HFFc6 (cell line): ENCODE results near the gene SLC8A2. TPM values are rescaled to one million over a fixed set of nuclear protein-coding genes. Genes with fewer than 3 reads are reported as not detected.

Experiments used
- DNase-seq: peaks from one replicate; pipeline ENCODE4 v3.0.0-alpha.2; 2018
- H3K27ac Mint-ChIP-seq: 2 replicates; pipeline ENCODE4 v1.8.0; 2020; ENCODE audit warnings: mild to moderate bottlenecking, mixed read lengths
- H3K27me3 Mint-ChIP-seq: 2 replicates; pipeline ENCODE4 v1.8.0; 2021; ENCODE audit warnings: mild to moderate bottlenecking, moderate library complexity, mixed read lengths; ENCODE audit not compliant: insufficient read depth
- H3K36me3 Mint-ChIP-seq: 2 replicates; pipeline ENCODE4 v1.8.0; 2021; ENCODE audit warnings: low read depth, mixed read lengths
- H3K4me1 Mint-ChIP-seq: 2 replicates; pipeline ENCODE4 v1.8.0; 2020; ENCODE audit warnings: low read depth, mixed read lengths
- H3K4me3 Mint-ChIP-seq: 2 replicates; pipeline ENCODE4 v1.8.0; 2020; ENCODE audit warnings: mild to moderate bottlenecking, moderate library complexity, mixed read lengths
- H3K9me3 Mint-ChIP-seq: 2 replicates; pipeline ENCODE4 v1.8.0; 2020; ENCODE audit warnings: mild to moderate bottlenecking, mixed read lengths
- CTCF ChIP-seq: fragments of 200-600 bp; sonication (generic); IDR thresholded peaks from 2 replicates; pipeline ENCODE4 v1.5.0; 2021; ENCODE audit warnings: antibody characterized with exemption, mild to moderate bottlenecking
- total RNA-seq, 6 experiments: library from RNA; stranded (reverse); fragmentation: NEBNext Ultra II Directional; extraction: Animal tissue kit (Norgen Biotek cat#: 25700); gene quantifications; 2 replicates in 1 of 6; 3 replicates in 5 of 6; pipeline ENCODE4 v1.2.3, GENCODE V29; 2021

SLC8A2 gene
- total RNA-seq, 6 experiments from 2014 or later = not detected

- H3K4me1 Mint-ChIP-seq = peaks cover 42% of the 10 kb centered on the region
- peaks cover 13% of the 10 kb centered on the region for H3K27me3 Mint-ChIP-seq
Measured at GRCh38 chr19:47514869-47515588, 43.3 kb upstream of the SLC8A2 start, which contains the start of gene NAPA. NAPA (minus strand) TSS chr19:47515063; CDS start chr19:47514940, 123 bp downstream.

GRCh38 chr19:47514151-47514868 is 42.6 kb upstream of the SLC8A2 start:
- Mint-ChIP-seq H3K4me1 (peaks cover 42% of the 10 kb centered on the region), H3K27me3 (peaks cover 10% of the 10 kb centered on the region), H3K36me3 (peaks cover 9% of the 10 kb centered on the region), H3K27ac (peak overlapping the region; percentile 99), H3K9me3 (no peaks in the 10 kb centered on the region), H3K4me3 (peak overlapping the region; percentile 99)
- TF ChIP-seq CTCF = no peak
- DNase-seq = no peak

More at GRCh38 chr19:47514869-47515588, 43.3 kb upstream of the SLC8A2 start, which contains the start of gene NAPA:
- Mint-ChIP-seq H3K36me3 (peaks cover 9% of the 10 kb centered on the region), H3K9me3 (no peaks in the 10 kb centered on the region), H3K27ac (peak within 1 kb of the TSS; percentile 99), H3K4me3 (peak within 1 kb of the TSS; percentile 99)
- DNase-seq = peak; percentile 100
- TF ChIP-seq CTCF = no peak; the same call in 1 of the 2 replicates

- H3K4me3 Mint-ChIP-seq = peak overlapping the region; percentile 99
- peaks cover 10% of the 10 kb centered on the region for H3K27me3 Mint-ChIP-seq
- H3K9me3 Mint-ChIP-seq = no peaks in the 10 kb centered on the region
- TF ChIP-seq CTCF = no peak
- peak overlapping the region; percentile 99 for H3K27ac Mint-ChIP-seq
- peaks cover 9% of the 10 kb centered on the region for H3K36me3 Mint-ChIP-seq
- no peak for DNase-seq
- H3K4me1 Mint-ChIP-seq = peaks cover 42% of the 10 kb centered on the region
Measured at GRCh38 chr19:47512948-47513319, 41.2 kb upstream of the SLC8A2 start.

GRCh38 chr19:47512183-47512947 is 40.7 kb upstream of the SLC8A2 start:
- H3K4me3 Mint-ChIP-seq = peak overlapping the region; percentile 99
- peaks cover 10% of the 10 kb centered on the region for H3K27me3 Mint-ChIP-seq
- no peak for TF ChIP-seq CTCF
- peak; percentile 25 for DNase-seq
- H3K36me3 Mint-ChIP-seq = peaks cover 9% of the 10 kb centered on the region
- peaks cover 42% of the 10 kb centered on the region for H3K4me1 Mint-ChIP-seq
- H3K9me3 Mint-ChIP-seq = no peaks in the 10 kb centered on the region
- peak overlapping the region; percentile 99 for H3K27ac Mint-ChIP-seq

- H3K36me3 Mint-ChIP-seq = peaks cover 9% of the 10 kb centered on the region
Measured at GRCh38 chr19:47511681-47512080, 40.0 kb upstream of the SLC8A2 start.

More at GRCh38 chr19:47511681-47512080, 40.0 kb upstream of the SLC8A2 start:
- Mint-ChIP-seq H3K27me3 (peaks cover 10% of the 10 kb centered on the region), H3K9me3 (no peaks in the 10 kb centered on the region), H3K27ac (peak overlapping the region; percentile 99; the same call in 1 of the 2 replicates), H3K4me3 (peak overlapping the region; percentile 99), H3K4me1 (peaks cover 42% of the 10 kb centered on the region)
- TF ChIP-seq CTCF = no peak
- DNase-seq = peak; percentile 12
